NK-92 (cell line): ENCODE data around the gene EPHA6.

Experiments
- DNase-seq: peaks from one replicate; lab custom pipeline; 2025; ENCODE audit not compliant: unreplicated experiment; lab: John Stamatoyannopoulos, UW

EPHA6 gene

DNA sequence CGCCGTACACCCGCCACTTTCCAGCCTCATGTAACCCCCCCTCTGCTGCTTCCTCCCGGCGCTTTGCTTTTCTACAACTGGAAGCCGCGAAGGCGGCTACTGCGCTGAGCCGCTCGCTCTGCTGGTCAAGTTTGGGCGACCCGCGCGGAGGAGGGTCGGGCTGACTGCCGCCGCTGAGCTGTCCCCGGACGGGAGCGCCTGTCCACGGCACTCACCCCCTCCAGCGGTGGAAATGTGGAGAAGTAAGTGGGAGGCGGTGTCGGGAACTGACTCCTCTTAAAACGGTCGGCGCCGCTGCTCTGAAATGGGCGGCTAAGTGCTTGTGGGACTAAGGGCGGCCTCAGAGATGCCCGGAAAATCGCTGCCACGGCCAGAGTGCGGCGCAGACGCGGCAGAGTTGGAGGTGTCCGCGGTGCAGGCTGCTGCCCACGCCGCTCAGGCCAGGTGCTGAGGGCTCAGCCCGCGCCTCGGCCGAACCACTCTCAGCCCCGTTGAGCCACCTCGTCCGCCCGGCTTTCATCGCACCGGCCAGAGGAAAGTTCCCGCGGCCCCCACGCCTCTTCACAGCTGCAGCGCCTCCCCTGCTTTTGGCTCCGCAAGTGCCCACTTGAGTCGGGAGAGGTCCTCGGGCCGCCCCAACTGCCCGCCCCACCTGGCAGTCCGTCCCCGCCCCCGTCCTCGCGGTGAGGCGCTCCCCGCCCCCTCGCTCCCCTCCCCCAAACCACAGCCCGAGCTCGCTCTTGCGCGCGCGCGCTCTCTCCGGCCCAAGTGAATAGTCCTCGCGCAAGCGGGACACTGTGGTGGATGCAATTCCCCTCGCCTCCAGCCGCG lies at the start of gene EPHA6:
TSS of gene EPHA6 (plus strand) at position 775 of the 831 bp plus-strand sequence.
- DNase-seq = no peak

GRCh38 chr3:96776818-96777217 lies 37.6 kb upstream of the EPHA6 start:
- no peak for DNase-seq

GRCh38 chr3:96779810-96780209 lies 34.6 kb upstream of the EPHA6 start:
- DNase-seq = no peak

DNA sequence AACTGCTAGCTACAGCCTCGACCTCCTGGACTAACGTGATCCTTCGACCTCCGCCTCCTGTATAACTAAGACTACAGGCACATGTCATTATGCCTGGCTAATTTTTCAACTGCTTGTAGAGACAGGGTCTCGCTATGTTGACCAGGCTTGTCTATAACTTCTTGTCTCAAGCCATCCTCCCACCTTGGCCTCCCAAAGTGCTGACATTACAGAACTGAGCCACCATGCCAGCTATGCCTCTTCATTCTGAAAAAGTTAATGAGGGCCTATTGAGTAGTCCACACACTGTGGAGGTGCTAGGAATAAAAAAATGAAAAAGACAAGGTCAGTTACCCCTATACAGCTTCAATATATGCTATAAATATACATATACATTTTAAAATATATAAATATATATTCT lies 18.3 kb upstream of the EPHA6 start:
- no peak for DNase-seq

DNA sequence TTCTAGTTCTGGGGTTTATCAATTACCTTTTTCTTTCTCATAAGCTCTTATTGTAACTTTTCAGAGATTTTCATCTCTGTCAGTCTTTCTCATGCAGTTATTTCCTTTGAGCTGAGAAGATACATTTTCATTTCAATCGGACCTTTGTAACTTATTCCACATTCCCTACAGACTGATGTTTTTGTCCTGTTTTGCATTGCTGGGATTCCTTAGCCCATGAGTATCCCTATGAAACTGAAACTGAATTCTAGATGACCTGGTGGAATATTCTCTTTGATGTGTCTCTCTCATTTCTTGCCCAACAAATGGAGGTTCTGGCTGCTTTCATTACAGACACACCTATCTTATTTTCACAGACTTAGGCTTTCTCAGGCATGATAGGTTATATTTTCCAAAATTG lies 10.5 kb upstream of the EPHA6 start:
- no peak for DNase-seq

DNA sequence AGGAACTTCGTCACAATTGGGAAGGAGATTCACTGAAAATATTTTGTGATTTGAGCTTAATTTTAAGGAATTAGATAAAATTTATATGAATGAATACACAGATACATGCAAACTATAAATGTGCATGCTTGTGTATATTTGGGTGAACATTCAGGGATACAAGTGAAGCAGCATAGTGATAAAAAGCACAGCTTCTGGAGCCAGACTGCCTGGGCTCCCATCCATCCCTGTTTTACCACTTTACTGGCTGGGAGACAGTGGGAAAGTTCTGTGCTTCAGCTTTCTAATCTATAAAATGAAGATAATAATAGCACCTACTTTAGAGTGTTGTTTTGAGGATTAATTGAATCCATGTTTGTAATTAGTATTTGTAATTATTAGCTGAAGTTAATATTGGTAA lies 8.1 kb upstream of the EPHA6 start:
- no peak for DNase-seq

GRCh38 chr3:96813134-96813819 lies 1.1 kb upstream of the EPHA6 start:
- DNase-seq = no peak

DNA sequence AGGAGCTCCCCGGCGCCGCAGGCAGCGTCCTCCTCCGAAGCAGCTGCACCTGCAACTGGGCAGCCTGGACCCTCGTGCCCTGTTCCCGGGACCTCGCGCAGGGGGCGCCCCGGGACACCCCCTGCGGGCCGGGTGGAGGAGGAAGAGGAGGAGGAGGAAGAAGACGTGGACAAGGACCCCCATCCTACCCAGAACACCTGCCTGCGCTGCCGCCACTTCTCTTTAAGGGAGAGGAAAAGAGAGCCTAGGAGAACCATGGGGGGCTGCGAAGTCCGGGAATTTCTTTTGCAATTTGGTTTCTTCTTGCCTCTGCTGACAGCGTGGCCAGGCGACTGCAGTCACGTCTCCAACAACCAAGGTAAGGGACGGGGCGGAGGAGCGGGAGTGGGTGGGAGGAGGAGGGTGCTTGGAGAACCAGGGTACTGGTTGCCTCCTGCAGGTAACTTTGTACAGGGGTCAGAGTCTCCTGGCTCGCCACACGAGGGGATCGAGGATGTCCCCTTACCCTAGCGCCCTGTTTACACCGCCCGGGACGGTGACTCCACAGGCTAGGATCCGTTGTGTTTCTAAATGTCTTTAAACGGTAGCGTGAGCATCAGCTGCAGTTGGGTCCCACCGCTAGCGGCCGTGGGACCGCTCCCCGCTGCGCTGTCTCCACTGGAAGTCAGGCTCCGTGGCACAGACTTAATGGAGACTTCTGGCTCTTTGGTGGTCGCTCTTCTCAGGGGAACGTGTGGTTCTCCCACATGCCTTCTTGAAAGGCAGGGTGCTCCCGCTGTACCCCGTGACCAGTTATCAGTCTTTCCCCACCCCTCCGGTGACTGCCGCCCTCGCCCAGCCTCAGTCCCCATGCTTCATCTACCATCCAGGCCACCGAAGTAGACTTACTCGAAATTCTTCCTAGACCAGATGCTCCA lies 515 bp downstream of the EPHA6 start:
- DNase-seq = no peak

DNA sequence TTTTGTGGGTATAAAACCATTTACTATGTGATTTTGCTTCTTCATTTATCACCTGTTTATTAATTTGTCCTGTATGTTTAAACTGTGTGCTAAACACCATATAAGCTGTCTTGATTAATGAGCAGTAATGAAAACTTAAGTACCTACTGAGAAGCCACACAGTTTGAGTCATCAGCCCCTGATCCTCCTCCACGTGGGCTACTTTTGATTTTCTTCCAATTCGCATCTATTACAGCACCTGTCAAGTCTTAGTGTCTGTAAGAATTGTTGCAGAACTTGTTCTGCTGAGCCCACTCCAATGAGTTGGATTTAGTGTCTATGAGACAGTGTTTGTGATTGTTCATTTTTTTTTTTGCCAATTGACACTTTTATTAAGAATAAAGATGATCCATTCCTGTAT lies 16.8 kb downstream of the EPHA6 start:
- no peak for DNase-seq

- no peak for DNase-seq
These were observed 18.9 kb downstream of the EPHA6 start for GRCh38 chr3:96833301-96833700.

GRCh38 chr3:96836153-96836915 lies 21.9 kb downstream of the EPHA6 start:
- no peak for DNase-seq

DNA sequence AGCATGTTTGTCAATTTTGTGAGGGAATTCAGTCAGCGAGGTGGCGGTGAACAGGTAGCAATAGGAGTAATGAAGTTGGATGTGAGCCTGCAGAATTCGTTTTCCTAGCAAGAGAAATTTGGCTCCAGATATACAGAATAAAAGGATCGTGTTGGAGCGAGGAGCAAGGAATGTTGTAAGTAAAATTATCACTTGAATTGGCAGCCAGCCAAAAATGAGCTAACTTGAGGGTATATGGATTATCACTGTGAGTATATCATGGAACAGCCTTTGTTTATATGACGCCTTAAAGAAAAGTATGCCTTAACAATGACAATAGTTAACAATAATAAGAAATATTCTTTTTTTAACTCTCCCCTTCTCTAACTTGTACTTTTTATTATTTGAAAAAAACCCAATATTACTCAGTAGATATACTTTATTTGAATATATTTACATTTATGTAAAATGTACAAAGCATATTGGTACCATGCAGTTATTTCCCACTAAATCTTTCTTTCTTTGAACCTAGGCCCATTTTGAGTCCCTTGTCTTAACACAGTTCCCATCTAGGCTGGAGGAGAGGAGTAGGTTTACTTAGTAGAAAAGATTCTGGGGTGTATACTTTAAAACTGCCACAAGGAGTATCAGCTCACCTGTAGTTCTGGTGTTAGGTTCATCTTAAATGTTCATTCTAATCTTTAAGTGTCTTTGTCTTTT lies 29.3 kb downstream of the EPHA6 start:
- DNase-seq = no peak

DNA sequence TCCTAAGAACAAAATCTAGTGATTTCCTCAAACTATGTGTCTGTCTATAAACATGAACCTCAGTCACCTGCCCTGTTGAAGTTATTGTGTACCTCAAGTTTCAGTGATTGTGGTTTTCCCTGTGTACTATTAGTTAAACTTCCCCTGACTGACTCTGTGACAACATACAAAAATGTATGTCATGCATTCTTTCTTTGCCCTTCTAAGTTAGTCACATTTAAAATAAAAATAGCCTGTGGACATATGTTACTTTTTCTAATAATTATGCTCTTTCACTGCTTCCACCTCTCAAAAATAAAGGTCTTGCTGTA lies 29.8 kb downstream of the EPHA6 start:
- no peak for DNase-seq

- DNase-seq = no peak
These were observed 38.5 kb downstream of the EPHA6 start for GRCh38 chr3:96852849-96853248.

GRCh38 chr3:96860882-96861281 lies 46.5 kb downstream of the EPHA6 start:
- no peak for DNase-seq

DNA sequence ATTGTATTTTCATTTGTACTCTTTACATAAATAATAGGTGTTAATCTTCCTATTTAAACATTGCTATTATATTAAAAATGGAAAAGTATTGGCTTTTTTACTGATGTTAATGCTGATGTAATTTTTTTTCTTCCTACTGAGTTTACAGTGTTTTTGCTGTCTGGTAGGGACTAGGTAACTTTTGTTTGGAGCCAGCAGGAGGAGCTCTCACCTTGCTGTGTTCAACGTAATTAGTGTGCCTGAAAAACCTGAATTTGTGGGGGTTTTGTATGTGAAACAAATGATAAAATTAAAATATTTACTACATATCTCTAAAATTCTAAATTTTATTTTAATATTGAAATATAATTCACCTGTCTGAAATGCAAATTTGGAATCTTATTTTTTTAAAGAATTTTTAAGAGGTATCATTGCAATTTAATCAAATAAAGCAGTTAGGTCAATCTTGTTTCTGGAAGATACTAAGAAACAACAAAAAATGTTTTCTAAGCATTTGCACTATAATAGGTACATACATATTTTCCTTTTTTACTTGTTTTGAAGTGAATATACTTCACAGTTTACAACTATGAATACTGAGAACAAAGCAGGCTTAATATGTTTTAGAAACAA lies 48.8 kb downstream of the EPHA6 start:
- DNase-seq = no peak

- no peak for DNase-seq
These were observed 51.2 kb downstream of the EPHA6 start for GRCh38 chr3:96865605-96866004.

- DNase-seq = no peak
These were observed 54.9 kb downstream of the EPHA6 start for GRCh38 chr3:96869316-96869715.

GRCh38 chr3:96877510-96877909 lies 63.1 kb downstream of the EPHA6 start:
- no peak for DNase-seq

DNA sequence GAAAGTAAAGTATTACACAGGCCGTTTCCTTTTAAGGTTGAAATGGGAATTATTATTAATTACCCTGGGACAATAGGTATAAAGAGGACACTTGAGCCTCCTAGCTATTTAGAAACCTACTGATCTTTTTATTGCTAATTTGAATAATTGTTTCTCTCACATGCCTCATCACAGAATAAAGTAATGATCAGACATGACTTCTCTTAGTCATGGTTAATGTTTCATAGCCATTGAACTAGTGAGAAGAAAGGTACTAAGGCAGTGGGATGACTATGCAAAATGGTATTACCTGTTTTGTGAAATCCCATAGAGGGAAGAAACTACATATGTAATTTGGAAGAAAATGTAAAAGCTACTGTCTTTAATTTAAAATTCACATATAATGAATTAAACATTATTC lies 85.6 kb downstream of the EPHA6 start:
- no peak for DNase-seq
